Hepatocyte (in vitro differentiated cells): Measurements from ENCODE around the gene CHST6.

ENCODE experiments used
- CTCF ChIP-seq: fragments of 200-600 bp; sonication (generic); IDR thresholded peaks from 2 replicates; pipeline ENCODE4 v1.5.1; 2016; ENCODE audit warnings: antibody characterized with exemption, mild to moderate bottlenecking; ENCODE audit not compliant: poor library complexity
- EZH2 ChIP-seq: fragments of 200-600 bp; sonication (generic); IDR thresholded peaks from 2 replicates; pipeline ENCODE4 v1.6.1; 2016; ENCODE audit warnings: antibody characterized with exemption, mild to moderate bottlenecking, borderline replicate concordance
- EZH2phosphoT487 ChIP-seq: fragments of 200-600 bp; sonication (generic); IDR thresholded peaks from one replicate; pipeline ENCODE4 v1.6.1; 2018; ENCODE audit warnings: antibody characterized with exemption, mild to moderate bottlenecking, low read depth, moderate library complexity; ENCODE audit not compliant: unreplicated experiment, severe bottlenecking

- no peak for TF ChIP-seq CTCF
- no peak for TF ChIP-seq EZH2phosphoT487
- TF ChIP-seq EZH2, result no peak
Measured at GRCh38 chr16:75477680-75478473, 17.4 kb downstream of the CHST6 start.
